Brain microvascular endothelial cell (primary cell): ENCODE data around the gene SPTBN4.

Experiments
- DNase-seq: peaks from one replicate; pipeline ENCODE4 v3.0.0-alpha.2; 2020
- H3K27ac ChIP-seq: fragments of 250-450 bp; sonication (Bioruptor Pico); 2 replicates; pipeline ENCODE4 v1.5.1; 2020; ENCODE audit warnings: mild to moderate bottlenecking, moderate library complexity
- H3K27me3 ChIP-seq: fragments of 250-450 bp; sonication (Bioruptor Pico); replicated peaks from 2 replicates; pipeline ENCODE4 v1.5.1; 2020; ENCODE audit warnings: mild to moderate bottlenecking
- H3K36me3 ChIP-seq: fragments of 250-450 bp; sonication (Bioruptor Pico); replicated peaks from 2 replicates; pipeline ENCODE4 v1.5.1; 2020; ENCODE audit warnings: mild to moderate bottlenecking
- H3K4me3 ChIP-seq: 2 replicates; pipeline ENCODE4 v1.5.1; 2011; ENCODE audit warnings: low read depth, mild to moderate bottlenecking, control low read depth, low read length, moderate library complexity
- in situ Hi-C: cut with HindIII; loops from 2 replicates; pipeline ENCODE4 v1.10.0; 2017; ENCODE audit warnings: low sequenced_read_pairs, low pct_ligation_motif_present
- TF ChIP-seq, protein P1 (sequence below): IDR thresholded peaks from 2 replicates; pipeline ENCODE4 v1.5.1; 2011; ENCODE audit warnings: low read depth, mild to moderate bottlenecking, moderate library complexity, low read length, control low read depth, inconsistent platforms; ENCODE audit errors: missing control alignments

Gene SPTBN4

DNA sequence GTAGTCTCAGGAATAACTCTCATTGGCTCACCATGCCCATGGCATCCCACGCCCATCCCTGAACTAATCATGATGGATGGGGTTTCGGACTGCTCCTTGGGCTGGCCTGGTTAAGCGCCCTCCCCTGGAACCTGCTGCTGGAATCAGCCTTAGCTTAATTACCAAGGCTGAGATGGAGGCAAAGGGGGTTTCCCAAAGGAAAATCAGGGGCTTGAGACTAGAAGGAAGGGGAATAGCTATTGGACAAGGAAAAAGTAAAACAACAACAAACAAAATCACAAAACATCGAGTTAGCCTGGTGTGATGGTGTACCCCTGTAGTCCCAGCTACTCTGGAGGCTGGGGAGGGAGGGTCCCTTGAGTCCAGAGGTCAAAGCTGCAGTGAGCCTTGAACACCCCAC lies 84.2 kb downstream of the SPTBN4 start:
- no peak overlapping the region for H3K4me3 ChIP-seq
- no peaks in the 10 kb centered on the region for H3K36me3 ChIP-seq
- H3K27ac ChIP-seq, result no peak overlapping the region
- peaks cover 32% of the 10 kb centered on the region for H3K27me3 ChIP-seq
- TF ChIP-seq, protein P1, sequence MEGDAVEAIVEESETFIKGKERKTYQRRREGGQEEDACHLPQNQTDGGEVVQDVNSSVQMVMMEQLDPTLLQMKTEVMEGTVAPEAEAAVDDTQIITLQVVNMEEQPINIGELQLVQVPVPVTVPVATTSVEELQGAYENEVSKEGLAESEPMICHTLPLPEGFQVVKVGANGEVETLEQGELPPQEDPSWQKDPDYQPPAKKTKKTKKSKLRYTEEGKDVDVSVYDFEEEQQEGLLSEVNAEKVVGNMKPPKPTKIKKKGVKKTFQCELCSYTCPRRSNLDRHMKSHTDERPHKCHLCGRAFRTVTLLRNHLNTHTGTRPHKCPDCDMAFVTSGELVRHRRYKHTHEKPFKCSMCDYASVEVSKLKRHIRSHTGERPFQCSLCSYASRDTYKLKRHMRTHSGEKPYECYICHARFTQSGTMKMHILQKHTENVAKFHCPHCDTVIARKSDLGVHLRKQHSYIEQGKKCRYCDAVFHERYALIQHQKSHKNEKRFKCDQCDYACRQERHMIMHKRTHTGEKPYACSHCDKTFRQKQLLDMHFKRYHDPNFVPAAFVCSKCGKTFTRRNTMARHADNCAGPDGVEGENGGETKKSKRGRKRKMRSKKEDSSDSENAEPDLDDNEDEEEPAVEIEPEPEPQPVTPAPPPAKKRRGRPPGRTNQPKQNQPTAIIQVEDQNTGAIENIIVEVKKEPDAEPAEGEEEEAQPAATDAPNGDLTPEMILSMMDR, result no peak
- in situ Hi-C loops, result no loop called here
- DNase-seq, result no peak

DNA sequence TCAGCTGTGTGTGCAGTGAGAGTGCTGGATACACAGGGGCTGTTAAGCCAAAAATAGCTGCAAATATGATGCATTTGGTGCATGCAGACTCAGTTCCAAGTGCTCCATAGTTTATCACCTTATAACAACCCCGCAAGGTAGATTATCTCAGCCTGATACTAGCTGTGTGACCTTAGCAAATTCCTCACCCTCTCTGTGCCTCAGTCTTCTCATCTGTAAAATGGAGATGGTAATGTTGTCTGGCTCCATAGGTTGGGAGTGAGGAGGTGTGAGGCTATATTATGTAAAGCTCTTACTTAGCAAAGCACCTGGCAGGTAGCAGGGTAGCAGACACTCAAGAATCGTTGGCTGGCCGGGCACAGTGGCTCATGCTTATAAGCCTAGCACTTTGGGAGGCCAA lies 86.0 kb downstream of the SPTBN4 start:
- H3K27ac ChIP-seq, result no peak overlapping the region
- peaks cover 34% of the 10 kb centered on the region for H3K27me3 ChIP-seq
- in situ Hi-C loops, result no loop called here
- no peak overlapping the region for H3K4me3 ChIP-seq
- DNase-seq, result no peak
- H3K36me3 ChIP-seq, result no peaks in the 10 kb centered on the region
- TF ChIP-seq, protein P1, result no peak

DNA sequence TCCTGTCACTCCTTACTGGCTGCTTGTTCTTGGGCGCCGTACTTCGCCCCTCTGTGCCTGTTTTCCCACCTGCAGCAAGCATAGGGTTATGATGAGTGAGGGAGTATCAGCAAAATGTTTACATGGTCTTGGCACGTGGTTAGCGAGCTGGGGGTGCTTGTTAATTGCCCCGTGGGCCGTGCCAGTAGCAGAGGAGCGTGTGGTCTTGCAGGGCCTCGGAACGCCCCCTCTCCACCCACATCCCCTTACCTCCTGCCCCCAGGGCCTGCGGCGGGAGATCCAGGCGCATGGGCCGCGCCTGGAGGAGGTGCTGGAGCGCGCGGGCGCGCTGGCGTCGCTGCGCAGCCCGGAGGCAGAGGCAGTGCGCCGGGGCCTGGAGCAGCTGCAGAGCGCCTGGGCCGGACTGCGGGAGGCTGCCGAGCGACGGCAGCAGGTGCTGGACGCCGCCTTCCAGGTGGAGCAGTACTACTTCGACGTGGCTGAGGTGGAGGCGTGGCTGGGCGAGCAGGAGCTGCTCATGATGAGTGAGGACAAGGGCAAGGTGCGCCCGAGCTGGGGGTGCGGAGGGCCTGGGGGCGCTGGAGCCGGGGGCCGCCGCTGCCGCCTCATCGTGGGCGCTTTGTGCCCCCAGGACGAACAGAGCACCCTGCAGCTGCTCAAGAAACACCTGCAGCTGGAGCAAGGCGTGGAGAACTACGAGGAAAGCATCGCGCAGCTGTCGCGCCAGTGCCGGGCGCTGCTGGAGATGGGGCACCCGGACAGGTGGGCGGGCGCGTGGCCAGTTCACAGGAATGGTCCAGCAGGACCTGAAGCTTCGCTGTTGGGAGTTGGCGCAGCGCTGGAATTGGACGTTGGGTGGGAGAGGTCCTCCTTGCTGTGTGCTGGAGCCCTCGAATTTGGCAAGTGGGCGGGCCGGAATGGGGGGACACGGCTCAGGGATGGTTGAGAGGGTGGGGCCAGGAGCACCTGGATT lies 87.4 kb downstream of the SPTBN4 start:
- Histone ChIP-seq H3K27ac (no peak overlapping the region), H3K4me3 (no peak overlapping the region), H3K36me3 (no peaks in the 10 kb centered on the region), H3K27me3 (peaks cover 30% of the 10 kb centered on the region)
- TF ChIP-seq, protein P1, result no peak
- in situ Hi-C loops, result no loop called here
- DNase-seq, result no peak

DNA sequence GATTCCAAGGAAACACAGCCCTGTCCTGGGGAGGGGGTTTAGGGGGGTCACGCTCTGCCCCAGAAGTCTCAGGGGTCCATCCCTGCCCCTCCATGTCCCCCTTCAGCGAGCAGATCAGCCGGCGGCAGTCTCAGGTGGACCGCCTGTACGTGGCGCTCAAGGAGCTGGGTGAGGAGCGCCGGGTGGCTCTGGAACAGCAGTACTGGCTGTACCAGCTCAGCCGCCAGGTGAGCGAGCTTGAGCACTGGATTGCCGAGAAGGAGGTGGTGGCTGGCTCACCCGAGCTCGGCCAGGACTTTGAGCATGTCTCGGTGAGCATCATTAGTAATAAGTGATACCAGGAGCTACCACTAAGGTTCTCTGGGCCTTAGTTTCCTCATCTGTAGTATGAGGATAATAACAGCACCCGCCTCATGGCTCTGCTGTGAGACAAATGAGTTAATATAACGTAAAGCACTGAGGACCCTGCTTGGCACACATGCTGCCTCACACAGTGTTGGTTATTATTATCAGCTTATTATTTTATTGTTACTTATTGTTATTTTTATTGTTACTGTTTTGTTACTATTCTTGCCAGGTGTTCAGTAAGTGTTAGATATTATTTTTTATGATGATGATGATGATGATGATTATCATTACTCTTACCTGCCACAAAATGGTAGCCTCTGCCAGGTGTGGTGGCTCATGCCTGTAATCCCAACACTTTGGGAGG lies 89.3 kb downstream of the SPTBN4 start:
- H3K27ac ChIP-seq, result no peak overlapping the region
- DNase-seq, result no peak
- H3K36me3 ChIP-seq, result no peaks in the 10 kb centered on the region
- peaks cover 32% of the 10 kb centered on the region for H3K27me3 ChIP-seq
- no peak overlapping the region for H3K4me3 ChIP-seq
- in situ Hi-C loops, result no loop called here
- TF ChIP-seq, protein P1, result no peak

DNA sequence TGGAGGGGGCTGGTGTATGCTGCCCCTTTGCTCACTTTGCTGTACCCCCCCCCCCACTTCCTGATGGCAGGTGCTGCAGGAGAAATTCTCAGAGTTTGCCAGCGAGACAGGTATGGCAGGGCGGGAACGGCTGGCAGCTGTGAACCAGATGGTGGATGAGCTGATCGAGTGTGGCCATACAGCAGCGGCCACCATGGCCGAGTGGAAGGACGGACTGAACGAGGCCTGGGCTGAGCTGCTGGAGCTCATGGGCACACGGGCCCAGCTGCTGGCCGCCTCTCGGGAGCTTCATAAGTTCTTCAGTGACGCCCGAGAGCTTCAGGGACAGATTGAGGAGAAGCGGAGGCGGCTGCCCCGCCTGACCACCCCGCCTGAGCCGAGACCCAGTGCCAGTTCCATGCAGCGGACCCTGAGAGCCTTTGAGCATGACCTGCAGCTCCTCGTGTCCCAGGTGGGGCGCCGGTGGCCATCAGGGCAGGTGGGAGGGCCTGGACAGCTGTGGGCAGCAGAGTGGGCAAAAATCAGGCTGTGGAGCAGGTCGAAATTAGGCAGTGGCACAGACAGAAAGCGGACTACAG lies 90.2 kb downstream of the SPTBN4 start:
- TF ChIP-seq, protein P1, result no peak

More for the DNA sequence above, 90.2 kb downstream of the SPTBN4 start:
- no peak overlapping the region for H3K4me3 ChIP-seq
- in situ Hi-C loops, result no loop called here
- no peaks in the 10 kb centered on the region for H3K36me3 ChIP-seq
- H3K27me3 ChIP-seq, result peaks cover 32% of the 10 kb centered on the region
- no peak for DNase-seq
- H3K27ac ChIP-seq, result no peak overlapping the region
